ENCODE results near the gene ADRA1B. TPM values are rescaled to one million over a fixed set of nuclear protein-coding genes. Genes with fewer than 3 reads are reported as not detected.

The ADRA1B gene
- total and polyA plus RNA-seq, 2 of the 8 experiments (the other 6 are each of a cell fraction or from before 2014, with no cell fraction given): not detected

DNA sequence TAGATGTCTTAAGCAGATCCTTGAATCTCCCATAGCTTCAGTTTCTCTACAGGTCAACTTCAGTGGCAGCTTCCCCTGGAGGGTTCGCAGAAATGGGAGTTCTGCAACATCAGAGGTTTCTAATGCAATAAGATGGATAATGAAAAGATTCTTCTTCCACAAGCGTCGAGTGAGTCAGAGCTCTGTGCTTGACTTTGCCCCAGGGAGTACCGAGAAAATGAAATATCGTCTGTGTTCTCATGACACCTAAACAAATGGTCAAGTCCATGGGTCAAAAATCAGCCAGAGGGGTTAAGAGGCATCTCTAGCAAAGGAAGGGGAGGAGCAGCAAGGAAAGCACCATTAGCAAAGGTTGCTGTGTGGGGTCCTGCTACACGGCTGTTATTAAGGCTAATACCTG is 3.2 kb upstream of the ADRA1B start (continued):
- TF ChIP-seq SIN3A (conservative IDR thresholded peaks at IDR 0.05 in 1 of 2, IDR thresholded peaks at IDR 0.05 in 1 of 2; ENCODE audit: low read depth in 1 of 2, low read length in 2 of 2) (no peak), KDM4A (IDR thresholded peaks at IDR 0.05; ENCODE audit: low read depth, low read length, severe bottlenecking) (no peak), BRCA1 (IDR thresholded peaks at IDR 0.05; ENCODE audit: low read depth, low read length) (no peak), KDM1A (IDR thresholded peaks at IDR 0.05; ENCODE audit: borderline replicate concordance, low read length) (no peak)
